Keratinocyte (primary cell): Measurements from ENCODE around the gene UTP3. TPM values are rescaled to one million over a fixed set of nuclear protein-coding genes. Genes with fewer than 3 reads are reported as not detected.
"Not testable (repeated sequence)": the region's sequence is repeated elsewhere in the genome, so short reads cannot be mapped to it uniquely, and the experiment has no call there.

Experiments used
- DNase-seq: peaks from one replicate; pipeline ENCODE4 v3.0.0-alpha.2; 2011; ENCODE audit warnings: low read depth, missing footprints, low spot score
- FAIRE-seq: peaks from 2 replicates; lab custom pipeline; 2011; peaks lifted over from hg19 to GRCh38; lab: Jason Lieb, UNC
- H2AFZ ChIP-seq: 2 replicates; pipeline ENCODE4 v1.6.0; 2012; ENCODE audit warnings: low read length, control low read depth, inconsistent platforms; ENCODE audit not compliant: control insufficient read depth
- H3K27ac ChIP-seq: 2 replicates; pipeline ENCODE4 v1.5.1; 2011; ENCODE audit warnings: low read length; ENCODE audit not compliant: control insufficient read depth, insufficient read depth
- H3K27me3 ChIP-seq: 3 replicates; pipeline ENCODE4 v1.6.0; 2011; ENCODE audit warnings: low read length; ENCODE audit not compliant: control insufficient read depth, insufficient read depth; ENCODE audit errors: extremely low read depth
- H3K36me3 ChIP-seq, 2 experiments: 2 replicates in 1 of 2; 3 replicates in 1 of 2; pipeline ENCODE4 v1.5.1; 2011; ENCODE audit warnings: low read length in 2 of 2, mild to moderate bottlenecking in 1 of 2; ENCODE audit not compliant: control insufficient read depth in 2 of 2, insufficient read depth in 2 of 2; ENCODE audit errors: extremely low read depth in 1 of 2
- H3K4me1 ChIP-seq: 3 replicates; pipeline ENCODE4 v1.5.1; 2011; ENCODE audit warnings: low read length; ENCODE audit not compliant: control insufficient read depth, insufficient read depth; ENCODE audit errors: extremely low read depth
- H3K4me2 ChIP-seq: 3 replicates; pipeline ENCODE4 v1.6.0; 2011; ENCODE audit warnings: low read depth, low read length; ENCODE audit not compliant: control insufficient read depth, insufficient read depth; ENCODE audit errors: extremely low read depth
- H3K4me3 ChIP-seq, 3 experiments: fragments of 200-600 bp in 1 of 3; sonication (generic) in 1 of 3; 2 replicates in 2 of 3; 3 replicates in 1 of 3; pipeline ENCODE4 v1.5.1; 2011 to 2016; ENCODE audit warnings: low read length in 3 of 3, mild to moderate bottlenecking in 3 of 3, control low read depth in 2 of 3, inconsistent platforms in 1 of 3, low read depth in 1 of 3, mixed read lengths in 1 of 3, mixed run types in 1 of 3, moderate library complexity in 1 of 3; ENCODE audit not compliant: control insufficient read depth in 2 of 3, insufficient read depth in 2 of 3; ENCODE audit errors: extremely low read depth in 1 of 3
- H3K79me2 ChIP-seq: 2 replicates; pipeline ENCODE4 v1.6.0; 2012; ENCODE audit warnings: low read length; ENCODE audit not compliant: control insufficient read depth, insufficient read depth
- H3K9ac ChIP-seq: 3 replicates; pipeline ENCODE4 v1.6.0; 2011; ENCODE audit warnings: low read length; ENCODE audit not compliant: control insufficient read depth, insufficient read depth; ENCODE audit errors: extremely low read depth
- H3K9me1 ChIP-seq: 3 replicates; pipeline ENCODE4 v1.6.0; 2011; ENCODE audit warnings: low read length; ENCODE audit not compliant: control insufficient read depth, insufficient read depth; ENCODE audit errors: extremely low read depth
- H3K9me3 ChIP-seq: 2 replicates; pipeline ENCODE4 v1.5.1; 2012; ENCODE audit warnings: low read depth, low read length; ENCODE audit not compliant: control insufficient read depth
- H4K20me1 ChIP-seq: 3 replicates; pipeline ENCODE4 v1.6.0; 2011; ENCODE audit warnings: low read length; ENCODE audit not compliant: control insufficient read depth, insufficient read depth; ENCODE audit errors: extremely low read depth
- CTCF ChIP-seq, 3 experiments: IDR thresholded peaks in 1 of 3; conservative IDR thresholded peaks in 1 of 3; optimal IDR thresholded peaks in 1 of 3; 2 replicates in 2 of 3; 3 replicates in 1 of 3; pipeline versions ENCODE3 to v1.5.1; 2011; ENCODE audit warnings: low read length in 3 of 3, mild to moderate bottlenecking in 3 of 3, moderate library complexity in 2 of 3, control low read depth in 1 of 3, inconsistent platforms in 1 of 3; ENCODE audit not compliant: insufficient read depth in 2 of 3; ENCODE audit errors: extremely low read depth in 1 of 3
- EZH2 ChIP-seq: IDR thresholded peaks from one replicate; pipeline ENCODE4 v1.6.1; 2012; ENCODE audit warnings: inconsistent platforms, mild to moderate bottlenecking, low read length, moderate library complexity
- dilution Hi-C: fragments of 300-500 bp; cut with MboI; formaldehyde crosslinking; loops from one replicate; pipeline ENCODE4 v1.7.0; 2020; ENCODE audit warnings: low sequenced_read_pairs; ENCODE audit not compliant: extremely low pct_ligation_motif_present
- polyA plus RNA-seq, 5 experiments: library from polyadenylated mRNA; depleted of rRNA in 3 of 5; stranded (reverse) in 3 of 5; stranded (forward) in 1 of 5; unstranded in 1 of 5; fragments of >200 nt; gene quantifications; 1 replicate in 1 of 5; 2 replicates in 3 of 5; 3 replicates in 1 of 5; pipeline versions ENCODE4 v1.2.1 to v1.2.3, GENCODE V29; 2011 to 2012; ENCODE audit warnings: missing spikeins in 2 of 5, low read depth in 1 of 5, low replicate concordance in 1 of 5

UTP3 gene
- polyA plus RNA-seq, 1 donor (not counting 4 experiments of a cell fraction or from before 2014, with no cell fraction given), result 27.7 TPM

GRCh38 chr4:70728091-70728490 lies 39.8 kb downstream of the UTP3 start:
- peaks cover 0 to 3% of the 10 kb centered on the region in 2 experiments for H3K36me3 ChIP-seq
- H3K9me3 ChIP-seq, result no peaks in the 10 kb centered on the region
- H3K79me2 ChIP-seq, result peaks cover 2% of the 10 kb centered on the region
- TF ChIP-seq CTCF (optimal IDR thresholded peaks at IDR 0.05 in 1 of 3, IDR thresholded peaks at IDR 0.05 in 1 of 3, conservative IDR thresholded peaks at IDR 0.05 in 1 of 3; ENCODE audit: extremely low read depth in 1 of 3, insufficient read depth in 2 of 3, low read length in 3 of 3) (no peak), EZH2 (no peak)
- H2AFZ ChIP-seq, result no peak overlapping the region
- no peaks in the 10 kb centered on the region for H3K9me1 ChIP-seq
- no peaks in the 10 kb centered on the region for H3K27me3 ChIP-seq
- H4K20me1 ChIP-seq, result no peaks in the 10 kb centered on the region
- DNase-seq, result no peak
- no peak overlapping the region for H3K4me2 ChIP-seq
- dilution Hi-C loops, result no loop called here
- H3K4me3 ChIP-seq, result no peak overlapping the region
- H3K27ac ChIP-seq, result no peak overlapping the region
- FAIRE-seq, result no peak
- H3K4me1 ChIP-seq, result no peaks in the 10 kb centered on the region
- no peak overlapping the region for H3K9ac ChIP-seq

- DNase-seq, H3K27ac ChIP-seq, H3K4me2 ChIP-seq, H3K9me3 ChIP-seq, FAIRE-seq, H3K27me3 ChIP-seq, H4K20me1 ChIP-seq, H3K9ac ChIP-seq, H3K36me3 ChIP-seq, H2AFZ ChIP-seq, H3K9me1 ChIP-seq, H3K4me3 ChIP-seq, H3K79me2 ChIP-seq, dilution Hi-C loops: not testable (repeated sequence)
- peaks cover 12% of the 10 kb centered on the region for H3K4me1 ChIP-seq
These were observed 44.5 kb downstream of the UTP3 start for GRCh38 chr4:70732878-70733277.
